MM.1S (cell line): ENCODE results near the gene UNC93B1.

Experiments used
- EZH2 ChIP-seq: fragments of 300-600 bp; sonication (generic); optimal IDR thresholded peaks from 2 replicates; pipeline ENCODE3; 2017; ENCODE audit warnings: low read depth, mild to moderate bottlenecking, antibody characterized with exemption, low read length, mixed read lengths
- EZH2phosphoT487 ChIP-seq: fragments of 300-600 bp; sonication (generic); IDR thresholded peaks from 2 replicates; pipeline ENCODE4 v1.6.1; 2018; ENCODE audit warnings: antibody characterized with exemption, low read length
- TF ChIP-seq, protein P1 (sequence below): fragments of 300-600 bp; sonication (generic); IDR thresholded peaks from 2 replicates; pipeline ENCODE4 v1.5.1; 2016; ENCODE audit warnings: antibody characterized with exemption, low read length, mixed read lengths

DNA sequence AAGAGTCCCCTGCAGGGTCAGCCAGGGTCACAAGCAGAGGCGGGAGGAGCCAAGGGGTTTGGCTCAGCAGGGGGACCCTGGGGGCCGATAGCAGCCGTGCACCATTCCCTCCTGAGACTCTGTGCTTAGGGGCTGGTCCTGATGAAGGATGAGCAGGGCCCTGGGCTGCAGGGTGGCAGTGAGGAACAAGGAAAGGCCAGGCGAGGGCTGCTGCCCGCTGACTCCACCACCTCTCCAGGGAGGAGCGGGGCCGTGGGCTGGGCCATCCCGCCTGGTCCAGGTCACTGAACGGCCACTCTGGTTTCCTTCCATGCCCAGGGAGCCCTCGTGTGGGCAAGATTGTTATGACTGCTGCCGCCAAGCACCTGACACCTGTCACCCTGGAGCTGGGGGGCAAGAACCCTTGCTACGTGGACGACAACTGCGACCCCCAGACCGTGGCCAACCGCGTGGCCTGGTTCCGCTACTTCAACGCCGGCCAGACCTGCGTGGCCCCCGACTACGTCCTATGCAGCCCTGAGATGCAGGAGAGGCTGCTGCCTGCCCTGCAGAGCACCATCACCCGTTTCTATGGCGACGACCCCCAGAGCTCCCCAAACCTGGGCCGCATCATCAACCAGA lies 17.4 kb upstream of the UNC93B1 start:
- TF ChIP-seq, protein P1, sequence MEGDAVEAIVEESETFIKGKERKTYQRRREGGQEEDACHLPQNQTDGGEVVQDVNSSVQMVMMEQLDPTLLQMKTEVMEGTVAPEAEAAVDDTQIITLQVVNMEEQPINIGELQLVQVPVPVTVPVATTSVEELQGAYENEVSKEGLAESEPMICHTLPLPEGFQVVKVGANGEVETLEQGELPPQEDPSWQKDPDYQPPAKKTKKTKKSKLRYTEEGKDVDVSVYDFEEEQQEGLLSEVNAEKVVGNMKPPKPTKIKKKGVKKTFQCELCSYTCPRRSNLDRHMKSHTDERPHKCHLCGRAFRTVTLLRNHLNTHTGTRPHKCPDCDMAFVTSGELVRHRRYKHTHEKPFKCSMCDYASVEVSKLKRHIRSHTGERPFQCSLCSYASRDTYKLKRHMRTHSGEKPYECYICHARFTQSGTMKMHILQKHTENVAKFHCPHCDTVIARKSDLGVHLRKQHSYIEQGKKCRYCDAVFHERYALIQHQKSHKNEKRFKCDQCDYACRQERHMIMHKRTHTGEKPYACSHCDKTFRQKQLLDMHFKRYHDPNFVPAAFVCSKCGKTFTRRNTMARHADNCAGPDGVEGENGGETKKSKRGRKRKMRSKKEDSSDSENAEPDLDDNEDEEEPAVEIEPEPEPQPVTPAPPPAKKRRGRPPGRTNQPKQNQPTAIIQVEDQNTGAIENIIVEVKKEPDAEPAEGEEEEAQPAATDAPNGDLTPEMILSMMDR: peak; percentile 59
- TF ChIP-seq EZH2: no peak
- TF ChIP-seq EZH2phosphoT487: no peak
